Glutamatergic neuron (in vitro differentiated cells): ENCODE data around the gene COTL1. TPM values are rescaled to one million over a fixed set of nuclear protein-coding genes. Genes with fewer than 3 reads are reported as not detected.
"Not testable (repeated sequence)": the region's sequence is repeated elsewhere in the genome, so short reads cannot be mapped to it uniquely, and the experiment has no call there.

ENCODE experiments used
- DNase-seq: peaks from one replicate; pipeline ENCODE4 v3.0.0; 2022
- H3K27ac Mint-ChIP-seq: one replicate; pipeline ENCODE4 v1.8.0; 2020; ENCODE audit warnings: mild to moderate bottlenecking, mixed read lengths, inconsistent platforms; ENCODE audit not compliant: unreplicated experiment
- H3K27me3 Mint-ChIP-seq: one replicate; pipeline ENCODE4 v1.8.0; 2020; ENCODE audit warnings: mild to moderate bottlenecking, moderate library complexity, mixed read lengths, inconsistent platforms; ENCODE audit not compliant: unreplicated experiment
- H3K36me3 Mint-ChIP-seq: one replicate; pipeline ENCODE4 v1.8.0; 2020; ENCODE audit warnings: mild to moderate bottlenecking, mixed read lengths, inconsistent platforms; ENCODE audit not compliant: unreplicated experiment
- H3K4me1 Mint-ChIP-seq: one replicate; pipeline ENCODE4 v1.8.0; 2020; ENCODE audit warnings: mild to moderate bottlenecking, low read depth, mixed read lengths, inconsistent platforms; ENCODE audit not compliant: unreplicated experiment
- H3K4me3 Mint-ChIP-seq: one replicate; pipeline ENCODE4 v1.8.0; 2020; ENCODE audit warnings: mild to moderate bottlenecking, mixed read lengths, inconsistent platforms; ENCODE audit not compliant: unreplicated experiment
- H3K9me3 Mint-ChIP-seq: one replicate; pipeline ENCODE4 v1.8.0; 2020; ENCODE audit warnings: mild to moderate bottlenecking, moderate library complexity, mixed read lengths, inconsistent platforms; ENCODE audit not compliant: unreplicated experiment
- total RNA-seq: library from RNA; stranded (reverse); fragmentation: NEBNext Ultra II Directional; extraction: Animal tissue kit (Norgen Biotek cat#: 25700); gene quantifications from one replicate; pipeline ENCODE4 v1.2.1, GENCODE V29; 2021; ENCODE audit not compliant: unreplicated experiment
- TF ChIP-seq, protein P1 (sequence below): fragments of 200-600 bp; sonication (generic); IDR thresholded peaks from one replicate; pipeline ENCODE4 v1.5.0; 2021; ENCODE audit not compliant: partially characterized antibody, unreplicated experiment

The COTL1 gene
- total RNA-seq, 1 donor from 2014 or later, result 545 TPM

DNA sequence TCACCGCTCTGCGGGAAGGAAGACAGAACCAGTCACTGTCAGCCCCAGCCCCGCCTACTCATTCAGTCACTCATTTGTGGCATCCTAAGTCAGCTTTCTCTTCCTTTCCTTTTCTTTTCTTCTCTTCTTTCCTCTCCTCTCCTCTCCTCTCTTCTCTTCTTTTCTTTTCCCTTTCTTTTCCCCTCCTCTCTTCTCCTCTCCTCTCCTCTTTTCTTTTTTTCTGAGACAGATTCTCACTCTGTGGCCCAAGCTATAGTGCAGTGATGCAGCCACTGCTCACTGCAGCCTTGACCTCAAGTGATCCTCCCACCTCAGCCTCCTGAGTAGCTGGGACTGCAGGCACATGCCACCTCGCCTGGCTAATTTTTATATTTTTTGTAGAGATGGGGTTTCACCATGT, 19.8 kb upstream of the COTL1 start:
- peaks cover 10% of the 10 kb centered on the region for H3K4me1 Mint-ChIP-seq
- no peak overlapping the region for H3K27ac Mint-ChIP-seq
- no peak overlapping the region for H3K4me3 Mint-ChIP-seq
- TF ChIP-seq, protein P1, sequence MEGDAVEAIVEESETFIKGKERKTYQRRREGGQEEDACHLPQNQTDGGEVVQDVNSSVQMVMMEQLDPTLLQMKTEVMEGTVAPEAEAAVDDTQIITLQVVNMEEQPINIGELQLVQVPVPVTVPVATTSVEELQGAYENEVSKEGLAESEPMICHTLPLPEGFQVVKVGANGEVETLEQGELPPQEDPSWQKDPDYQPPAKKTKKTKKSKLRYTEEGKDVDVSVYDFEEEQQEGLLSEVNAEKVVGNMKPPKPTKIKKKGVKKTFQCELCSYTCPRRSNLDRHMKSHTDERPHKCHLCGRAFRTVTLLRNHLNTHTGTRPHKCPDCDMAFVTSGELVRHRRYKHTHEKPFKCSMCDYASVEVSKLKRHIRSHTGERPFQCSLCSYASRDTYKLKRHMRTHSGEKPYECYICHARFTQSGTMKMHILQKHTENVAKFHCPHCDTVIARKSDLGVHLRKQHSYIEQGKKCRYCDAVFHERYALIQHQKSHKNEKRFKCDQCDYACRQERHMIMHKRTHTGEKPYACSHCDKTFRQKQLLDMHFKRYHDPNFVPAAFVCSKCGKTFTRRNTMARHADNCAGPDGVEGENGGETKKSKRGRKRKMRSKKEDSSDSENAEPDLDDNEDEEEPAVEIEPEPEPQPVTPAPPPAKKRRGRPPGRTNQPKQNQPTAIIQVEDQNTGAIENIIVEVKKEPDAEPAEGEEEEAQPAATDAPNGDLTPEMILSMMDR, result no peak
- peaks cover 10% of the 10 kb centered on the region for H3K9me3 Mint-ChIP-seq
- H3K36me3 Mint-ChIP-seq, result peaks cover 6% of the 10 kb centered on the region
- no peak for DNase-seq
- no peaks in the 10 kb centered on the region for H3K27me3 Mint-ChIP-seq

DNA sequence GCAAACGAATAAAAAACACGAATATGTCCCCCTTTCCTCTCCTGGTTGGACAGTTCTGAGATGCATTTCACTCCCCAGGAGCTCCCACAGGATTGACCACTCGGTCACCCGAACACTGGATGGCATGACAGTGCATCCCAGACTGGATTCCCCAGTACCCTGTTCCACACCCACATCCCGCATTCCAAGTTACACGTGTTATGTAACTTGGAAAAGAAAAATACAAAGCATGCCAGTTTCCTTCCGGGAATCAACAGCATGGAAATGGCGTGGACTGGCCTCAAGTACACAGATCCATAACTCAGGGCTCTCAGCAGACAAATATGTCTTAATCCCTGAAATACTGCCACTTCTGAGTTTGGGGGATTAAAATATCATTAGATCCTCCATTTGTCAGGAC, 17.8 kb upstream of the COTL1 start:
- peaks cover 6% of the 10 kb centered on the region for H3K36me3 Mint-ChIP-seq
- H3K27me3 Mint-ChIP-seq, result peaks cover 1% of the 10 kb centered on the region
- H3K9me3 Mint-ChIP-seq, result peaks cover 10% of the 10 kb centered on the region
- no peak for DNase-seq
- TF ChIP-seq, protein P1, result no peak
- no peak overlapping the region for H3K4me3 Mint-ChIP-seq
- peaks cover 6% of the 10 kb centered on the region for H3K4me1 Mint-ChIP-seq
- no peak overlapping the region for H3K27ac Mint-ChIP-seq

DNA sequence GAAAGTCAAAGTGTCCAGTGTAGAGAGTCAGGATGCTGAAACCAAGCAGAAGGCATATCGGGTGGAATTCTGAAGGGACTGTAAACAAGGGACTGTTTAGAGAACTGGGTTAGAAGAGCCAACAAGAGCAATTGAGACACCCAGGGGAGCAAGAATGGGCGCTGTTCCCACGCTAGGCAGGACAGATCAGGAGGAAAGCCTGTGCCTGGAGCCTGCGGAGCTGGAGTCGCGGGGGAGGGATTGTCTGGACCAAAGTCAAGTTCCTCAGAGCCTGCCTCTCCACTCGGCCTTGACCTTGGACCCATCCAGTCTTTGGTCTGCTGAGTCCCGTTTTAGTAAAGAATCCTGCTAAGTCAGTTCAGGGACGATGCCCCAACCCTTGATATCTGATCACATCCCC, 15.7 kb upstream of the COTL1 start:
- Mint-ChIP-seq H3K27ac (no peak overlapping the region), H3K4me1 (peaks cover 6% of the 10 kb centered on the region), H3K27me3 (peaks cover 1% of the 10 kb centered on the region), H3K36me3 (no peaks in the 10 kb centered on the region), H3K4me3 (no peak overlapping the region), H3K9me3 (peaks cover 7% of the 10 kb centered on the region)
- no peak for DNase-seq
- TF ChIP-seq, protein P1, result no peak

DNA sequence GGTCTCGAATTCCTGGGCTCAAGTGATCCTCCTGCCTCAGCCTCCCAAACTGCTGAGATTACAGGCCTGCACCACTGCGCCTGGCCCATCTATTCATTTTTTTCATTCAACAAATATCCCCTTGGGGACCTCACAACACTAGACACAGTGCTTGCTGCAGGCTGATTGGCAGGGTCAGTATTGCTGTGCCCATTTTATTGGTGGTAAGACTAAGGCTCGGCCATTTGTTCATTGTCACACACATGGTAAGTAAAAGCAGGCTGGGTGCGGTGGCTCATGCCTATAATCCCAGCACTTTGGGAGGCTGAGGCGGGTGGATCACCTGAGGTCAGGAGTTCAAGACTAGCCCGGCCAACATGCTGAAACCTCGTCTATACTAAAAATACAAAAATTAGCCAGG, 15.0 kb upstream of the COTL1 start:
- not testable (repeated sequence) for H3K27me3 Mint-ChIP-seq, DNase-seq, H3K27ac Mint-ChIP-seq, H3K9me3 Mint-ChIP-seq, H3K36me3 Mint-ChIP-seq, H3K4me3 Mint-ChIP-seq, H3K4me1 Mint-ChIP-seq

DNA sequence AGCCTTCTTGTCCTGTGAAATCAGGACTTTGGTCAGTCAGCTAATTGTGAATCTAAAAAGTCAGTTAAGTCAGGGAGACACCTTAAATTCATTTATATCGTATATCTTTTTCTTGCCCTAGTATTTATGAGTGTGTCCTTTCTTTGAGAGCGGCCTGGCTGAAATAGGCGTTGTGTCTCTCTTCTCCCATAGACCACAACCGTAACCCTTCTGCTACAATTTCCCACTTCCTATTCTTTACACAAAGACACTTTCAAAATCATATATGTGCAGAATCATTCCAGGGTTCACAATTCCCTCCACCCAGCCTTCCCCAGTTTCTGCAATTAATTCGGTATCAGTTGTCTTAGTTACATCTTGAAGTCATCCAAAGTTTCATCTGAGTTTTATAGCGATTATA, 14.0 kb upstream of the COTL1 start:
- peaks cover 1% of the 10 kb centered on the region for H3K27me3 Mint-ChIP-seq
- no peak overlapping the region for H3K4me3 Mint-ChIP-seq
- H3K27ac Mint-ChIP-seq, result no peak overlapping the region
- TF ChIP-seq, protein P1, result no peak
- H3K36me3 Mint-ChIP-seq, result no peaks in the 10 kb centered on the region
- no peak for DNase-seq
- peaks cover 5% of the 10 kb centered on the region for H3K4me1 Mint-ChIP-seq
- H3K9me3 Mint-ChIP-seq, result peaks cover 7% of the 10 kb centered on the region

DNA sequence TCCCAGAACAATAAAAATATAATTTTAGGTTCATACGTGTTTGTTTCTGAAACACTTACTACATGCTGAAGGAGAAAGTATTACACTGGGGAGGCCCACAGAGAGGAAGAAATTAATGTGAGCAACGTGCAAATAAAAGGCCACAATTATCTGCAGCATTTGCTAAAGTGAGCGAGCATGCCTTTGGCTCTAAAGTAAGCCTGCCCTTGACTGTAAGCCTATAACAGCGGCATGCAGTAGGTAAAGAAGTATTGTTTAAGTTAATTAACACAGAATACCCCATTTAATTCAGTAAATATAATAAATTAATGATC, 13.2 kb upstream of the COTL1 start:
- H3K27me3 Mint-ChIP-seq, result peaks cover 1% of the 10 kb centered on the region
- no peak overlapping the region for H3K4me3 Mint-ChIP-seq
- DNase-seq, result no peak
- peaks cover 5% of the 10 kb centered on the region for H3K4me1 Mint-ChIP-seq
- TF ChIP-seq, protein P1, result no peak
- H3K27ac Mint-ChIP-seq, result no peak overlapping the region
- H3K36me3 Mint-ChIP-seq, result no peaks in the 10 kb centered on the region
- peaks cover 6% of the 10 kb centered on the region for H3K9me3 Mint-ChIP-seq
